ENCODE data around the gene BHLHE23. TPM values are rescaled to one million over a fixed set of nuclear protein-coding genes. Genes with fewer than 3 reads are reported as not detected.

The BHLHE23 gene
- total RNA-seq, 1 experiment from 2014 or later = not detected

DNA sequence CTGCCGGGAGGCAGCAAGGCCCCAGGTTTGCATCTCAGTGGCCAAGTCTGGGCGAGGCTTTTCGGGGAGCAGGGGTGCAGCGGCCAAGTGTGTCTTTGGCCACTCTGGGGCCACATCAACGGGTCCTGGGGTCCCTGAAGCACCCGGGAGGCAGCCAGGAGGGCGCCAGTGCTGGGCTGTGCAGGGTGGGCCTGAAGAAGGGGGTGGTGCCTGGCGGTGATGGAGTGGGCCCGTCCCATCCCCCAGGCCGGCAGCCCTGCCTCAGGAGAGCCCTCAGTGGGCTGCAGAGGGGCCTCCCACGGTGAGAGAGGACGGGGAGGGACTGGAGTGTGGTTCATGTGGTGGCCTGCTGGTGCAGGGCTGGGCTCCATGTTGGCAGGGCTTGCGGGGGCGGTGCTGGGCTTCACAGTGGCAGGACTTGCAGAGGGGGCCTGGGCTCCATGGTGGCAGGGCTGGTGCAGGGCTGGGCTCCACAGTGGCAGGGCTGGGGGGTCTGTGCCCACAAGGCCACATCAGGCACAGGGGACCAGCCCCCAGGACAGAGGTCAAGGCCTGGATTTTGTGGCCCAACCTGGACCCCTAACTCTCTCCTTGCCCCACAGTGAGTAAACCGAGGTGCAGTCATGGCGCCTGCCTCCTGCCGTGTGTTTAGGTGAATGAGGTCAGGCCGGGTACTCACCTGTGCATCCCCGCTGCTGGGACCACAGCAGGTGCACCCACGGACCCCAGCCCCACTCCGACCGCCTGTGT lies 10.5 kb upstream of the BHLHE23 start:
- intact Hi-C loops (cut with micrococcal nuclease; ENCODE audit: unreplicated experiment) = no loop called here
- no peaks in the 10 kb centered on the region for H3K36me3 Mint-ChIP-seq (ENCODE audit: insufficient read depth, unreplicated experiment)
- TF ChIP-seq, protein P1, sequence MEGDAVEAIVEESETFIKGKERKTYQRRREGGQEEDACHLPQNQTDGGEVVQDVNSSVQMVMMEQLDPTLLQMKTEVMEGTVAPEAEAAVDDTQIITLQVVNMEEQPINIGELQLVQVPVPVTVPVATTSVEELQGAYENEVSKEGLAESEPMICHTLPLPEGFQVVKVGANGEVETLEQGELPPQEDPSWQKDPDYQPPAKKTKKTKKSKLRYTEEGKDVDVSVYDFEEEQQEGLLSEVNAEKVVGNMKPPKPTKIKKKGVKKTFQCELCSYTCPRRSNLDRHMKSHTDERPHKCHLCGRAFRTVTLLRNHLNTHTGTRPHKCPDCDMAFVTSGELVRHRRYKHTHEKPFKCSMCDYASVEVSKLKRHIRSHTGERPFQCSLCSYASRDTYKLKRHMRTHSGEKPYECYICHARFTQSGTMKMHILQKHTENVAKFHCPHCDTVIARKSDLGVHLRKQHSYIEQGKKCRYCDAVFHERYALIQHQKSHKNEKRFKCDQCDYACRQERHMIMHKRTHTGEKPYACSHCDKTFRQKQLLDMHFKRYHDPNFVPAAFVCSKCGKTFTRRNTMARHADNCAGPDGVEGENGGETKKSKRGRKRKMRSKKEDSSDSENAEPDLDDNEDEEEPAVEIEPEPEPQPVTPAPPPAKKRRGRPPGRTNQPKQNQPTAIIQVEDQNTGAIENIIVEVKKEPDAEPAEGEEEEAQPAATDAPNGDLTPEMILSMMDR (IDR thresholded peaks at IDR 0.05; ENCODE audit: unreplicated experiment) = no peak
- H3K4me1 Mint-ChIP-seq (ENCODE audit: low read depth, unreplicated experiment) = peaks cover 7% of the 10 kb centered on the region
- BruUV-seq (replicated peaks) = no TSS peak
- peaks cover 100% of the 10 kb centered on the region for H3K27me3 Mint-ChIP-seq (ENCODE audit: unreplicated experiment)
- H3K9me3 Mint-ChIP-seq (ENCODE audit: low read depth, unreplicated experiment) = no peaks in the 10 kb centered on the region
- no peak overlapping the region for H3K4me3 Mint-ChIP-seq (ENCODE audit: low read depth, unreplicated experiment)
- no peak for DNase-seq
- H3K27ac Mint-ChIP-seq (ENCODE audit: unreplicated experiment) = no peak overlapping the region
- CTCF ChIA-PET = no interaction called here

DNA sequence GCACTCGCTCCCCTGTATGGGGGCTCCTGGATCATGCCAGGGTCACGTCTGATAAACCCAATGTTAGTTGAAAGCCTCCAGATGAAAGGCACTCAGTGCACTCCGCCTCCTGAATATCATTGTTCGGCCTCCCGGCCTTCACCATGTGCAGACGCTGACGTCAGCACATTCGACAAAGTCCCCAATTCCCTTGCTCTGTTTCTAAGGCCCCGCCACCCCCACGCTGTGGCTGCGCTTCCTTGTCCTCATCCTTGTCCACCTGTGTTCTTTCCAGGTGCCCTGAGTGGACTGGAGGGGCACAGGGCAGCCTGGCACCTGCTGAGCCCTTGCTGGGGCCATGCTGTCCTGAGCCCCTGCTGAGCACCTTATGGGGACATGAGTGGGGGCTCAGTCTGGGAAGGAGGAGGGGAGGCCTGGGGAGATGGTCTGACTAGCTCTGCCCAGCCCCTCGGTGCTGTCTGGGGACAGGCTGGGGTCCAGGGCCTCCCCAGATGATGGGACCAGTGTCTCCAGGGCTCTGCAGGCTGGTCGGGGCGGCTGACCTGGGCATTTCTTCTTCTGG lies 9.8 kb upstream of the BHLHE23 start:
- no peaks in the 10 kb centered on the region for H3K9me3 Mint-ChIP-seq (ENCODE audit: low read depth, unreplicated experiment)
- TF ChIP-seq, protein P1 (IDR thresholded peaks at IDR 0.05; ENCODE audit: unreplicated experiment) = no peak
- DNase-seq = no peak
- no TSS peak for BruUV-seq (replicated peaks)
- H3K36me3 Mint-ChIP-seq (ENCODE audit: insufficient read depth, unreplicated experiment) = no peaks in the 10 kb centered on the region
- peaks cover 100% of the 10 kb centered on the region for H3K27me3 Mint-ChIP-seq (ENCODE audit: unreplicated experiment)
- no peak overlapping the region for H3K4me3 Mint-ChIP-seq (ENCODE audit: low read depth, unreplicated experiment)
- CTCF ChIA-PET = no interaction called here
- no peak overlapping the region for H3K27ac Mint-ChIP-seq (ENCODE audit: unreplicated experiment)
- intact Hi-C loops (cut with micrococcal nuclease; ENCODE audit: unreplicated experiment) = no loop called here
- H3K4me1 Mint-ChIP-seq (ENCODE audit: low read depth, unreplicated experiment) = peaks cover 7% of the 10 kb centered on the region

DNA sequence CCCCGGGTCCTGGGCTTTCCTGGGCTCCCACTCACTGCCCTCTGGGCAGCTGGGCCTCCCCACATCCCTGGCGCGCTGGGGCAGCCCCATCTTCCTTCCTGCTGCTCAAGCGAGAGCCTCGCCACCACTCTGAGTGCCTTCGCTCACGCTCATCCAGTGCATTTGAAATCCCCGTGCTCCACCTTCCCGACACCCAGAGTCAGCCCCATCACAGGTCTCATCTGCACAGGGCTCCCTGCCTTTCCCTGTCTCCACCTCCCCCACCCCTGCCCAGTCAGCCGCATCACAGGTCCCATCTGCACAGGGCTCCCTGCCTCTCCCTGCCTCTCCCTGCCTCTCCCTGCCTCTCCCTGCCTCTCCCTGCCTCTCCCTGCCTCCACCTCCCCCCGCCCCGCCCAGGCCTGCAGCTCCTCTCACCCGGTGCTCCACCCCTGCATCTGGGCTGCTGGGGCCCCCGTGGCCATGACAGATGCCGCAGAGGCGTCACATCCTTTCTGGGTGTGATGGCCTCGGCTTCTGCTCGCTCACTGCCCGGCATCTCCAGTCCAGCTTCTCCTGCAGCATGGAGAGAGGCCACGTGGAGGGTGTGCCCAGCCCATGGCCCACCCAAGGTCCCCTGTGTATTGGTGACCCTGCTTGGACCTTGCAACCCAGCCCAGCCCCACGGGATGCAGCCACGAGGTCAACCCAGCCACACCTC lies 9.0 kb upstream of the BHLHE23 start:
- no TSS peak for BruUV-seq (replicated peaks)
- CTCF ChIA-PET = interaction anchor here (1.5 kb wide), 1 partner anchor 12 kb away, joined by 3 read pairs; no protein-coding TSS in a partner anchor

DNA sequence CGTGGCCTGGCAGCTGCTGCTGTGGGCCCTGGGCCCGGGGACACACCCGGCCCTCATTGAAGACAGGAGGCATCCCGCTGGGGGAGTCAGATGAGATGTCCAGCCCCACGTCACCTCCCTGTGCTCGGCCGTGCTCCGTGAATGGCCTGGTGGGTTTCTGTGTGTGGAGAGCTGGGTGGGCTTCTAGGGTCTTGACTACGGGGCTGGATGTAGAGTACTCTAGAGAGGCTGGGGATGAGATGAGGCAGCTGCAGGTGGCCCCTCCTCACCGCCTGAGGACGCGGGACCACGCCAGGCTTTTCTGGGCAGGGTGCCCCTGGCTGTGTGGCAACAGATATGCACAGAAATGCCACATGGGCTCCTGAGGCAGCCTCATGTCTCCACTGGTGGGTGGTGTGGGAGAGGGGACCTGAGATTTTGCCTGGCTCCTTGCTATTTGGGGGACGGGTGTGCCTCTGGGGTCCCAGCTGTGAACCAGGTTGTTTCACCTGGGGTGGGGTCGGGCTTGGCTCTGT lies 8.4 kb upstream of the BHLHE23 start:
- Mint-ChIP-seq H3K27me3 (ENCODE audit: unreplicated experiment) (peaks cover 100% of the 10 kb centered on the region), H3K4me1 (ENCODE audit: low read depth, unreplicated experiment) (peaks cover 7% of the 10 kb centered on the region), H3K36me3 (ENCODE audit: insufficient read depth, unreplicated experiment) (no peaks in the 10 kb centered on the region), H3K4me3 (ENCODE audit: low read depth, unreplicated experiment) (no peak overlapping the region), H3K27ac (ENCODE audit: unreplicated experiment) (no peak overlapping the region), H3K9me3 (ENCODE audit: low read depth, unreplicated experiment) (no peaks in the 10 kb centered on the region)
- CTCF ChIA-PET = interaction anchor here (1.5 kb wide), 1 partner anchor 13 kb away, joined by 3 read pairs; no protein-coding TSS in a partner anchor
- DNase-seq = no peak
- intact Hi-C loops (cut with micrococcal nuclease; ENCODE audit: unreplicated experiment) = no loop called here
- TF ChIP-seq, protein P1 (IDR thresholded peaks at IDR 0.05; ENCODE audit: unreplicated experiment) = no peak
- no TSS peak for BruUV-seq (replicated peaks)

More for the DNA sequence above, 9.0 kb upstream of the BHLHE23 start:
- Mint-ChIP-seq H3K4me3 (ENCODE audit: low read depth, unreplicated experiment) (no peak overlapping the region), H3K36me3 (ENCODE audit: insufficient read depth, unreplicated experiment) (no peaks in the 10 kb centered on the region), H3K9me3 (ENCODE audit: low read depth, unreplicated experiment) (no peaks in the 10 kb centered on the region), H3K27ac (ENCODE audit: unreplicated experiment) (no peak overlapping the region), H3K27me3 (ENCODE audit: unreplicated experiment) (peaks cover 100% of the 10 kb centered on the region), H3K4me1 (ENCODE audit: low read depth, unreplicated experiment) (peaks cover 7% of the 10 kb centered on the region)
- DNase-seq = no peak
- TF ChIP-seq, protein P1 (IDR thresholded peaks at IDR 0.05; ENCODE audit: unreplicated experiment) = no peak
- intact Hi-C loops (cut with micrococcal nuclease; ENCODE audit: unreplicated experiment) = no loop called here
